Stimulated activated CD4-positive, alpha-beta T cell treated with anti-CD3 and anti-CD28 coated beads, Interleukin-4, amount 100 ng/mL, for 4 hours (primary cell): ENCODE data around the gene CORO1C.
"Not testable (repeated sequence)": the region's sequence is repeated elsewhere in the genome, so short reads cannot be mapped to it uniquely, and the experiment has no call there.

Experiments
- DNase-seq, 2 experiments: peaks; one replicate each; pipeline ENCODE4 v3.0.0-alpha.2; 2020

The CORO1C gene

DNA sequence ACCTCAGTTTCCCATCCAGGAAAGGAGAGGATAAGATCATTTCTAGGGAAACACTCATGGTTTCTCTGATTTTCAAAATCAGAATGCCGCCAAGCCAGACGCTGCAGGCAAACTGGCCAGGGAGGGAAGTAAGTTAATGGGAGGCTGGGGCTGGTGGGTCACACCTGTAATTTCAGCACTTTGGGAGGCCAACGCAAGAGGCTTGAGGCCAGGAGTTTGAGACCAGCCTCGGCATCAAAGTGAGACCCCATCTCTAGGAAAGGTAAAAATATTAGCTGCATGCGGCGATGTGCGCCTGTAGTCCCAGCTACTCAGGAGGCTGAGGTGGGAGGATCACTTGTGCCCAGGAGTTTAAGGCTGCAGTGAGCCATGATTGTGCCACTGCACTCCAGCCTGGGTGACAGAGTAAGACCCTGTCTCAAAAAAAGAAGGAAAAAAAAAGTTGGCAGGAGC, 98.2 kb downstream of the CORO1C start:
- DNase-seq, result no peak

DNA sequence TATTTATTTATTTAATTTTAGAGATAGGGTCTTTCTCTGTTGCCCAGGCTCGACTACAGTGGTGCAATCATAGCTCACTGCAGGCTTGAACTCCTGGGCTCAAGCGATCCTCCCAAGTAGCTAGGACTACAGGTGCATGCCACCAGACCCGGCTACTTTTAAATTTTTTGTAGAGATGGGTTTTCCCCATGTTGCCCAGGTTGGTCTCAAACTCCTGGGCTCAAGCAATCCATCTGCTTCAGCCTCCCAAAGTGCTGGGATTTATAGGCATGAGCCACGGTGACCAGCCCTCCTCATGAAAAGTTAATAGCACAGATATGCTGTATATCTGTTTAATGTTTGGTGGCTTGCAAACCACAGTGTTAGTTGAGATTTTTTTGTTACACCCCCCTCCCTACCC, 100.1 kb downstream of the CORO1C start:
- not testable (repeated sequence) for DNase-seq

- DNase-seq, result no peak
Measured at GRCh38 chr12:108630481-108631207, 100.7 kb downstream of the CORO1C start.

DNA sequence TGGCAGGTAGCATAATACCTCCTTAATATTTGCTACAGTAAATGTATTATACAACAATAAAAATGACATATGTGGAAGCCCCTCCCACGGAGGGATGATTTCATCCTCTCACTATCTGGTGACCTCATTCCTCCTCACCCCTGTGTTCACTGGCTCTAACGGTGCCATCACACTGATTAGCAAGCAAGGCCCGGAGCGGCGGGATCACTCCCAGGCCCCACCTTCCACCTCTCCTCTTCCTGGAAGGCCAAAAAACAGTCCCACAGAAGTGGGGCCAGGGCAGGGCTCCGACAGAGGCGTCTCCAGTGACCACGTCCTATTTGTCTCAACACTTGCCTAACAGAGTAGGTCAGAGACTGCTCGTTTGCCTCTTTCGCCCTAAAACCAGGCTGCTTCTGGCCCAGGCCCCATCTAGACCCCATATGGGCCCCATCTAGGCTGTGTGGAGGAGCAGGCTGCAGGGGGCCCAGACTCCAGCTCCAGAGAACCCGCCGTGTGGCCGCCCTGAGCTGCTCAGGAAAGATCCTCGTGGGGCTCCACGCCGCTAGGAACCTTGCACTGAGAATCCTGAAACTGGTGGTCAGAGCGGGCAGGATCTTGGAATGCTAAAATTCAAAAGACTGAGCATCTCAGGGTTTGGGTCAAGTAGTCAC, 101.4 kb downstream of the CORO1C start:
- DNase-seq, result peak; percentile 45 to 61

- DNase-seq, result no peak
Measured at GRCh38 chr12:108629151-108629550, 102.2 kb downstream of the CORO1C start.

GRCh38 chr12:108627134-108627920, 104.0 kb downstream of the CORO1C start:
- no peak for DNase-seq

- no peak for DNase-seq
Measured at GRCh38 chr12:108625228-108625627, 106.1 kb downstream of the CORO1C start.

GRCh38 chr12:108623577-108623976, 107.7 kb downstream of the CORO1C start:
- no peak for DNase-seq

DNA sequence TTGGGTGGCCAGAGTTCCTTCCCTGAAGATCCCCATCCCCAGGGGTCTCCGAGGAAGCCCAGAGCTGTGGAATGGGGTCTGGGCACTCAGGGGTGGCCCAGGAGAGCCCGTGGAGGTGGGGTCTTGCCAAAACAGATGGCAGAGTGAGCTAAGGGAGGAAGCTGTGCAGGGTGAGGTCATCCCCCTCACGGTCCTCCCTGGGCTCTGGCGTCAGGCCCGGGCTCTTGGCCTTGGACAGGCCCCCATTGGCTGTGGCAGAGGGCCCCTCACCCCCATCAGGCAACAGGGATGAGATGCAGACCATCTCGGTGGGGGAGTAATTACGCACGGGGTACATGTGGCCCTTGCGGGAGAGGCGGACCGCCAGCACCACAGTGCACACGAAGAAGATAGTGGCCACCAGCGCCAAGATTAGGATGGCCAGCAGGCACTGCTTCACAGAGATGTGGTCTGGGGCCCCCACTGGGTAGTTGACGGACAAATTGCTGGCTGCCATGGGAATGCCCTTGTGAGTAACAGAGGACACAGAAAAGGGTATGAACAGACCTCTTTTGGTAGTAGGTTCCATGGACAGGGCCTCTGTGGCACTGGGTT, 108.3 kb downstream of the CORO1C start:
- DNase-seq, result no peak

DNA sequence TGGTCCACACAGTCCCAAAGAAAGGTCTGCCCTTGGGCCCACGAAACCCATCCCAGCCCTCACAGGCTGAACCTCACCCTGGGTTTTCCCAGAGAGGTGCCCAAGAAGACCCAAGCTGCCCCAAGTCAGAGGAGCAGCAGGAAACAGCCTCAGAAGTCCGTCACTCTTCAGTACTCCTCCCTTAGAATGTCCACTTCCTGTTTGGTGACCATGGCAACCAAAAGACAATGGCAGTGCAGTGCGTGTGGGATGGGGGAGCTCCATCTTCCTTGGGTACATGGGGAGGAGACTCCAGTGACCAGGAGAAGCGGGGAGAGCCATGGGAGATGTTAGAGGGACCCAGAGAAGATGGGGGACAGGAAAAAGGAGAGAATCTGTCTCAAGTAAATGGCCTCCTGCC, 108.9 kb downstream of the CORO1C start:
- DNase-seq, result no peak

GRCh38 chr12:108621161-108621560, 110.2 kb downstream of the CORO1C start:
- no peak for DNase-seq

DNA sequence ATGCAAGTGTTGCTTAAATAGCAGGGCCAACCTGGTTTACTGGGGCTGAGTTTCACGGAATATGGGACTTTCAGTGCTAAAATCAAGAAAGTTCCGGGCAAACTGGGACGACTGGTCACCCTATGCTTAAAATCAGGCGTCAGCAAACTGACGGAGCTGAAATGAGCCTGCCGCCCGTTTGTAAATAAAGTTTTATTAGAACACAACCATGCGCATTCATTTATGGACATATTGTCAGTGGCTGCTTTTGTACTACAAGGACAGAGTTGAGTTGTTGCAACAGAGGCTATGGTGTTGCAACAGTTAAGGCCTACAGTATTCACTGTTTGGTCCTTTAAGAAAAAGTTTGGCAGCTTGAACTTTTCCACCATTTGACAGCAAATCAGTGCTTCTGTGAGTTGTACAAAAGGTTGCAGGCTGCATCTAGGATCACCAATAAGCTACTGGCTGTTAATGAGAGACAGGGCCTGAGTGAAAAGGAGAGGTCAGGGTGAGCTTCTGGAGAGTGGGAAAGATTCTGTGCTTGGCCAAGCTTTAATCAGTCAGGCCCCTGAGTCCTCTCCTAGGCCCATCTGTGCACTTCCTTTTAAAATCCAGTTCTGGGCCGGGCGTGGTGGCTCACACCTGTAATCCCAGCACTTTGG, 111.0 kb downstream of the CORO1C start:
- no peak for DNase-seq

DNA sequence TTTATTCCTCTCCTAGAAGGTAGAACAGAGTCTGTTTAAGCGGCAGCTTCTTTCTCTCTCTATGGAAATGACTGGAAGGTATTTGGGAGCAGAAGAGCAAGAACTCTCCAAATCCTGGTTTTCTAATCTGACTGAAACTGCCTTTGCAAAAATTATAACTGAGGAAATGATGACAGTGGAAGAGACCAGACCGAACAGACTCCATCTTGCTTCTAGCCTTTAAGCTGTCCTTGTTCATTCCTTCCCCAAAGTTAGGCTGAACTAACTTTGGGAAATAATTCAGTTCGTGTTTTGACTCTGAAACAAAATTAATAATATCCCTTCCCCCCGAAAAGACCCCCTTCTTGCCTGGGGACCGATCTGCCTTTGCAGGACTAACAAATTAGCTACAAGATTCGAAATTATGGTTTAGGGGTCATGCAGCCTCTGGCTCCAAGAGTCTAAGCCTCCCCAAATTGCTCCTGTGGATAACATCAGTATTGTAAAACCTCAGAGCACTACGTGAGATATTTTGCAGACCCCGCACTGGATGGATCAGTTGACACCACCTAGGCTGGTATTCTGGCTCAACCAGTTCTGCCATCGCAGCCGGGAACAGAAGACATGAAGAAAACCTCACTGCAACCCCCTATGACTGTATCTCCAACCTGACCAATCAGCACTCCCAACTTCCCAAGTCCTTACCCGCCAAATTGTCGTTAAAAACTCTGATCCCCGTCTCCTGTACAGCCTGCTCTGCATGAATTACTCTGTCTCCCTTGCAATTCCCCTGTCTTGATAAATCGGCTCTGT, 111.8 kb downstream of the CORO1C start:
- no peak for DNase-seq

GRCh38 chr12:108618953-108619274, 112.4 kb downstream of the CORO1C start:
- DNase-seq, result not testable (repeated sequence)

DNA sequence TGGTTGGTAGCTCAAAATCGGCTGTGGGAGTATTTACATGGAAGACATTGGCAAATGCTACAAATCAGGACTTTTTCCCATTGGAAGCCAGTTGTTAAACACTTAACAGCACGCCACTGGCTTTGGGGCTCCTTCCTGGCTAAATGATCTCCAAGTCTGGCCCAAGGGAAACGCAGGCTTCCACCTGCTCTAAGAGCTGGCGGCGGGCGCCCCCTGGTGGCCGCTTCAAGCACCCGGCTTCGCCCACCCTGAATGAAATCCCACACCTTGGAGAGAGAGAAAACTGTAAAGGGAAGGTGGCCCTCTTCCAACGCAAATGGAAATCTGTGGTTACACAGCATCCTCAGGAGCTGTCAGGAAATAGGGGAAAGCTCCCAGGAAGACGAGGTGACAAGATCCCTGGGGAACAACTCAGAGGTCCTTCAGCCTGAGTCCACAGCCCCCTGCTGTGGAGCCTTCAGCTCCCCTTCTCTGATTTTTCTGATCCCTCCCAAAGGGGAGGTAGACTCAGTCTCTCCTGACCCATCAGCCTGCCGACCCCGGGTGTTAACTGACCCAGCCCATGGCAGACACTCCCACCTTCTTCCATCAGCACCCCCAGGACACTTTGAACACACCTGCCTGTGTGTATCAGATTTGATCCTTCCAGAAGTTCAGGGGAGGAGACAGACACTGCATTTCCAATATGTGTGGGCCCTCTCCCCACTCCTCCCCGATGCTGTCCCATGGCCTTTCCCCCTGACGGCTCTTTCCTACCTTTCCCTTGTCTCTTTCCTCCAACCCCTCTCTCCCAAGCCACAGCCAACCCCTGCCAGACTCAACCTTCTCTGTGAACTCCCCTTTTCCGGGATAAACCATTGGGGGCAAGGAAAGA, 113.0 kb downstream of the CORO1C start:
- DNase-seq, result peak; percentile 67 to 81

DNA sequence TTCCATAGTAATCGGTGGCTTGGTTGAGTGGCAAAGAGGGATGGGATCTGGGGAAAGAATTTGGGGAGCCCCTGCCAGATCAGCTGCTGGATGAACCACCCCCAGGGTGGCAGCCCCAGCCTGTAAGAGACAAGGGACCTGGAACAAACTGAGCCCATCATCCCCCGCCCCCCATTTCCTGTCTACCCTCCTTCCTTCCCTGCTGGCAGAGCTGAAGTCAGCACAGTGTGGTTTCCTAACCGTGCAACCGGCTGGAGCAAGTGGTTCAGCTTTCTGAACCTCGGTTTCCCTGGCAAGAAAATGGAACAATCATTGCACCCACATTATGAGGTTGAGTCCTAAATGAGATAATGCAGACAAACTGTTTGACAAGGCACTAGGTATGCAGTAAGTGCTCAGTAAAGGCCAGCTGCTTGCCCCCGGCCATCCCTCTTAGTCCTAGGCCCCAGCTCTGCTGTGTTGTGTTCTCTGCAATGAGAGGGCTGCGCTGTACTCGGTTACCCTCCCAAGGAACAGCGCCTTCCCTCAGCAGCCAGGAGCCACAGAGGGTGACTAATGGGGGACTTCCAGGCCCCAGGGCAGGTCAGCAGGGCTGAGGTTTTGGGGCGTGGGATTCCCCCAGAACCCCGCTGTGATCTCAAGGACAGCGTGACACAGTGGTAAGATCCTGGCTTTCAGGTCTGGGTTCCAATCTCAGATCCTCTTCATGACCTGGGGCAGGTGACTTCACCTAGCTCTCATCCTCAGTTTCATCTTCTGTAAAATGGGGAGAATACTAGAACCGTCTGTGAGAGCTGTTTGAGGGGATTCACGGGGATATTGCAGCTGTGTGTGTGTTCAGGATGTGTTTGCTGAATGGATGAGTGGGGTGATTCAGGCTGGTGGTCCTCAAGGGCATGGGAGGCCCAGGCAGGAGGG, 114.1 kb downstream of the CORO1C start:
- peak; percentile 63 to 83 for DNase-seq

DNA sequence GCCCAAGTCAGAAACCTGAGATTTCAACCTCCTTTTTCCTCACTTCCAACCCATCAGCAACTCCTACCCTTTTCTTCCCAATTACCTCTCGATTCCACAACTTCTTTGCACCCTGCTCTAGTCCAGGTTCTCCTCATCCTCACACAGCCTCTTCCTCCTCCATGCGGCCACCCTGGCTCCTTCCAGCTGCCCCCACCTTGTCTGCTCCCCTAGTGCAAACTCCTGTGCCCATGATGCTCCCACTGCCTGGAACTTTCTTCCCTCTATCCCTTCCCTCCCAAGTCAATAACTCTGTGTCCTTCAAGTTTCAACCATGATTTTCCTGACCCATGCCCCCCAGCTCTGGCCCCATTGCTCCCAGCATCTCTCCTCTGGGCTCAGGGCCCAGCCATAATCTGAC, 115.0 kb downstream of the CORO1C start:
- no peak for DNase-seq

GRCh38 chr12:108615918-108616317, 115.4 kb downstream of the CORO1C start:
- DNase-seq, result no peak

DNA sequence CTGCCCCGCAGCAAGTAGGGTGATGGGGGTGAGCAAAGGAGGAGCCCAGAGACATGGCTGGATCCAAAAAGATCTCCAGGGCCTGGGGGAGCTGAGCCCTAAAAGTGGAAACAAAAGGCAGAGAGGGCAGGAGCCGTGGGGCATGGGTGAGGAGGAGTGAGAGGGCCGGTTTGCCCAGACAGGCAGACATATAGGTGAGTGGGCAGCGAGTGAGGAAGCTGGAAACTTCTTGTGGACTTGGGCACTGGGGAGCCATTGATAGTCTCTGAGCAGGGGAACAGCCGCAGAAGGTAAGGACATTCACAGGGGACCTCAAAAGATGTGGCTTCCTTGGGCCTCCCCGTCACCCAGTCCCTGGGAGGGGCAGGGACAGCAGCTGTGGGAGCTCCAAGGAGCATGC, 116.7 kb downstream of the CORO1C start:
- DNase-seq, result no peak

DNA sequence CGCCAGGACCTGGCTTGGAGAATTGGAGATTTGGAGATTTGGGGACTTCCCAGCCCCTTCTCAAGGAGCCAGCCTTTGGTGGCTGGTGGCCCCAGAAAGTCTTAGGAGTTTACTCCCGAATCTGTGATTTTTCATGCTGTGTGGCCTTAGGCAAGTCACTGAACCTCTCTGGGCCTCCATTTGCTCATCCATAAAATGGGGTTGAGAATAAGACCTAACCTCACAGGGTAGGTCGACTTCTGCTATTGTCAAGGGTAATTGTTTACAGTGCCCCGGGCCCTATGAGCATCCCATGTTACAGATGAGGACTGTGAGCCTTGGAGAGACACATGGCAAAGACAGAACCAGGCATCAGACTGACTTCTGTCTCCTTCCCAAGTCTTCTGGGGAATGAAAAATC, 117.3 kb downstream of the CORO1C start:
- DNase-seq, result no peak
